CD4-positive, alpha-beta T cell treated with Interleukin-6 at 100 ng/mL for 8 hours (primary cell): ENCODE data around the gene RPL29.

Experiments
- DNase-seq: peaks from one replicate; pipeline ENCODE4 v3.0.0-alpha.2; 2020; ENCODE audit warnings: mixed read lengths, low spot score

Gene RPL29

GRCh38 chr3:51963951-51964451 is 31.7 kb downstream of the RPL29 start:
- DNase-seq = no peak

- no peak for DNase-seq
Observed at GRCh38 chr3:51962854-51963530, 32.7 kb downstream of the RPL29 start.

GRCh38 chr3:51961602-51962569 is 33.8 kb downstream of the RPL29 start:
- no peak for DNase-seq

- no peak for DNase-seq
Observed at GRCh38 chr3:51961011-51961410, 34.7 kb downstream of the RPL29 start.

GRCh38 chr3:51960386-51960785 is 35.3 kb downstream of the RPL29 start:
- DNase-seq = no peak

GRCh38 chr3:51959651-51960050 is 36.0 kb downstream of the RPL29 start:
- DNase-seq = no peak

- no peak for DNase-seq
Observed at GRCh38 chr3:51958603-51959521, 36.8 kb downstream of the RPL29 start.

- DNase-seq = no peak
Observed at GRCh38 chr3:51957520-51958205, 38.0 kb downstream of the RPL29 start.

- no peak for DNase-seq
Observed at GRCh38 chr3:51955893-51956770, 39.6 kb downstream of the RPL29 start.

- DNase-seq = no peak
Observed at GRCh38 chr3:51955175-51955892, 40.4 kb downstream of the RPL29 start, which contains the start of gene GPR62. TSS of gene GPR62 (plus strand) at chr3:51955381. CDS start at chr3:51955653, 272 bp downstream.

GRCh38 chr3:51954713-51955112 is 41.0 kb downstream of the RPL29 start:
- DNase-seq = no peak

- DNase-seq = no peak
Observed at GRCh38 chr3:51954105-51954504, 41.6 kb downstream of the RPL29 start.

GRCh38 chr3:51953445-51953844 is 42.2 kb downstream of the RPL29 start:
- no peak for DNase-seq

- no peak for DNase-seq
Observed at GRCh38 chr3:51950899-51951298, 44.8 kb downstream of the RPL29 start.

GRCh38 chr3:51949121-51949520 is 46.6 kb downstream of the RPL29 start:
- no peak for DNase-seq

GRCh38 chr3:51948016-51948580 is 47.6 kb downstream of the RPL29 start:
- DNase-seq = no peak

GRCh38 chr3:51947215-51947900 is 48.3 kb downstream of the RPL29 start:
- DNase-seq = no peak

- DNase-seq = no peak
Observed at GRCh38 chr3:51946796-51947195, 48.9 kb downstream of the RPL29 start.
